HG03103 (cell line): ENCODE measurements around the gene SCAMP4.
A peak's percentile ranks its signal among the peaks of the same experiment; 100 is the strongest.

ENCODE experiments used
- ATAC-seq: cut with Tn5 transposase; IDR thresholded peaks from one replicate; pipeline ENCODE4 v1.9.1; 2021; ENCODE audit warnings: low read depth; ENCODE audit not compliant: unreplicated experiment

Gene SCAMP4

GRCh38 chr19:1905110-1905862 lies at the start of gene SCAMP4, which contains the start of gene ADAT3:
SCAMP4 (plus strand) TSS chr19:1905399; CDS start chr19:1915020, 9,621 bp downstream.
ADAT3 (plus strand) TSS chr19:1905399; CDS start chr19:1912048, 6,649 bp downstream.
- peak; percentile 79 for ATAC-seq

- ATAC-seq = no peak
These were observed 49.4 kb upstream of the SCAMP4 start for GRCh38 chr19:1855828-1856255.

GRCh38 chr19:1856345-1856697 lies 48.9 kb upstream of the SCAMP4 start:
- no peak for ATAC-seq

- no peak for ATAC-seq
These were observed 48.2 kb upstream of the SCAMP4 start for GRCh38 chr19:1856698-1857603.

GRCh38 chr19:1857648-1858326 lies 47.4 kb upstream of the SCAMP4 start:
- ATAC-seq = no peak

- no peak for ATAC-seq
These were observed 46.7 kb upstream of the SCAMP4 start for GRCh38 chr19:1858412-1859081.

GRCh38 chr19:1859331-1859781 lies 45.8 kb upstream of the SCAMP4 start:
- ATAC-seq = no peak

- ATAC-seq = no peak
These were observed 45.0 kb upstream of the SCAMP4 start for GRCh38 chr19:1860042-1860775.

GRCh38 chr19:1860821-1861598 lies 44.2 kb upstream of the SCAMP4 start:
- ATAC-seq = no peak

GRCh38 chr19:1861599-1862031 lies 43.6 kb upstream of the SCAMP4 start:
- no peak for ATAC-seq

- no peak for ATAC-seq
These were observed 43.2 kb upstream of the SCAMP4 start for GRCh38 chr19:1862068-1862423.

- ATAC-seq = no peak
These were observed 42.5 kb upstream of the SCAMP4 start for GRCh38 chr19:1862424-1863327.

- no peak for ATAC-seq
These were observed 41.9 kb upstream of the SCAMP4 start, which contains the start of gene KLF16 for GRCh38 chr19:1863328-1863637. KLF16 (minus strand) TSS chr19:1863579; CDS start chr19:1863497, 82 bp downstream.

- ATAC-seq = peak; percentile 47
These were observed 41.3 kb upstream of the SCAMP4 start for GRCh38 chr19:1863638-1864479.

- ATAC-seq = peak; percentile 21
These were observed 40.6 kb upstream of the SCAMP4 start for GRCh38 chr19:1864480-1865171.

- ATAC-seq = no peak
These were observed 39.8 kb upstream of the SCAMP4 start for GRCh38 chr19:1865172-1866010.
